ENCODE data around the gene PRRC1. TPM values are rescaled to one million over a fixed set of nuclear protein-coding genes. Genes with fewer than 3 reads are reported as not detected.

PRRC1 gene
- total RNA-seq, 2 experiments from 2014 or later: 37.8 to 38.9 TPM

GRCh38 chr5:127582773-127583370 is 65.4 kb downstream of the PRRC1 start:
- Mint-ChIP-seq H3K36me3 (no peaks in the 10 kb centered on the region), H3K9me3 (no peaks in the 10 kb centered on the region), H3K27ac (no peak overlapping the region), H3K4me1 (peaks cover 2% of the 10 kb centered on the region), H3K27me3 (peaks cover 15% of the 10 kb centered on the region), H3K4me3 (no peak overlapping the region)
- no peak for DNase-seq

- Mint-ChIP-seq H3K27me3 (peaks cover 5% of the 10 kb centered on the region), H3K27ac (no peak overlapping the region), H3K4me3 (no peak overlapping the region), H3K4me1 (peaks cover 2% of the 10 kb centered on the region), H3K36me3 (no peaks in the 10 kb centered on the region), H3K9me3 (no peaks in the 10 kb centered on the region)
- no peak for DNase-seq
Measured at GRCh38 chr5:127583866-127584265, 66.4 kb downstream of the PRRC1 start.

GRCh38 chr5:127585661-127586060 is 68.2 kb downstream of the PRRC1 start:
- H3K9me3 Mint-ChIP-seq: no peaks in the 10 kb centered on the region
- H3K4me3 Mint-ChIP-seq: no peak overlapping the region
- peaks cover 2% of the 10 kb centered on the region for H3K4me1 Mint-ChIP-seq
- peaks cover 13% of the 10 kb centered on the region for H3K27me3 Mint-ChIP-seq
- H3K27ac Mint-ChIP-seq: no peak overlapping the region
- no peak for DNase-seq
- H3K36me3 Mint-ChIP-seq: no peaks in the 10 kb centered on the region

- Mint-ChIP-seq H3K9me3 (no peaks in the 10 kb centered on the region), H3K4me1 (peaks cover 2% of the 10 kb centered on the region), H3K27ac (no peak overlapping the region), H3K27me3 (peaks cover 13% of the 10 kb centered on the region), H3K36me3 (no peaks in the 10 kb centered on the region), H3K4me3 (no peak overlapping the region)
- no peak for DNase-seq
Measured at GRCh38 chr5:127586066-127586770, 68.8 kb downstream of the PRRC1 start.

GRCh38 chr5:127586811-127587210 is 69.4 kb downstream of the PRRC1 start:
- H3K4me1 Mint-ChIP-seq: peaks cover 2% of the 10 kb centered on the region
- no peak for DNase-seq
- no peak overlapping the region for H3K4me3 Mint-ChIP-seq
- no peaks in the 10 kb centered on the region for H3K9me3 Mint-ChIP-seq
- no peaks in the 10 kb centered on the region for H3K36me3 Mint-ChIP-seq
- H3K27ac Mint-ChIP-seq: no peak overlapping the region
- peaks cover 8% of the 10 kb centered on the region for H3K27me3 Mint-ChIP-seq

- H3K9me3 Mint-ChIP-seq: no peaks in the 10 kb centered on the region
- H3K27me3 Mint-ChIP-seq: peaks cover 8% of the 10 kb centered on the region
- H3K27ac Mint-ChIP-seq: peak overlapping the region; percentile 17
- no peak overlapping the region for H3K4me3 Mint-ChIP-seq
- DNase-seq: no peak
- no peaks in the 10 kb centered on the region for H3K36me3 Mint-ChIP-seq
- peaks cover 2% of the 10 kb centered on the region for H3K4me1 Mint-ChIP-seq
Measured at GRCh38 chr5:127587246-127587917, 69.9 kb downstream of the PRRC1 start.

- Mint-ChIP-seq H3K27me3 (peaks cover 8% of the 10 kb centered on the region), H3K27ac (no peak overlapping the region), H3K36me3 (no peaks in the 10 kb centered on the region), H3K9me3 (no peaks in the 10 kb centered on the region), H3K4me1 (peaks cover 2% of the 10 kb centered on the region), H3K4me3 (no peak overlapping the region)
- DNase-seq: no peak
Measured at GRCh38 chr5:127588368-127588767, 70.9 kb downstream of the PRRC1 start.

GRCh38 chr5:127589309-127590030 is 72.0 kb downstream of the PRRC1 start:
- Mint-ChIP-seq H3K36me3 (no peaks in the 10 kb centered on the region), H3K4me3 (no peak overlapping the region), H3K27ac (no peak overlapping the region), H3K4me1 (peaks cover 2% of the 10 kb centered on the region), H3K27me3 (peaks cover 8% of the 10 kb centered on the region), H3K9me3 (no peaks in the 10 kb centered on the region)
- no peak for DNase-seq

GRCh38 chr5:127590156-127590722 is 72.8 kb downstream of the PRRC1 start:
- H3K36me3 Mint-ChIP-seq: no peaks in the 10 kb centered on the region
- H3K4me1 Mint-ChIP-seq: peaks cover 2% of the 10 kb centered on the region
- no peak overlapping the region for H3K27ac Mint-ChIP-seq
- H3K9me3 Mint-ChIP-seq: no peaks in the 10 kb centered on the region
- DNase-seq: no peak
- H3K4me3 Mint-ChIP-seq: no peak overlapping the region
- H3K27me3 Mint-ChIP-seq: peaks cover 8% of the 10 kb centered on the region

- Mint-ChIP-seq H3K4me3 (no peak overlapping the region), H3K36me3 (no peaks in the 10 kb centered on the region), H3K27ac (no peak overlapping the region), H3K9me3 (no peaks in the 10 kb centered on the region), H3K27me3 (no peaks in the 10 kb centered on the region), H3K4me1 (peaks cover 5% of the 10 kb centered on the region)
- DNase-seq: no peak
Measured at GRCh38 chr5:127595484-127596368, 78.3 kb downstream of the PRRC1 start.

GRCh38 chr5:127596501-127596900 is 79.1 kb downstream of the PRRC1 start:
- no peaks in the 10 kb centered on the region for H3K36me3 Mint-ChIP-seq
- no peak overlapping the region for H3K27ac Mint-ChIP-seq
- H3K27me3 Mint-ChIP-seq: no peaks in the 10 kb centered on the region
- DNase-seq: no peak
- H3K4me1 Mint-ChIP-seq: peaks cover 5% of the 10 kb centered on the region
- no peak overlapping the region for H3K4me3 Mint-ChIP-seq
- H3K9me3 Mint-ChIP-seq: no peaks in the 10 kb centered on the region

GRCh38 chr5:127599320-127599719 is 81.9 kb downstream of the PRRC1 start:
- no peak overlapping the region for H3K4me3 Mint-ChIP-seq
- no peak overlapping the region for H3K27ac Mint-ChIP-seq
- no peaks in the 10 kb centered on the region for H3K9me3 Mint-ChIP-seq
- H3K27me3 Mint-ChIP-seq: no peaks in the 10 kb centered on the region
- no peak for DNase-seq
- no peaks in the 10 kb centered on the region for H3K36me3 Mint-ChIP-seq
- peaks cover 9% of the 10 kb centered on the region for H3K4me1 Mint-ChIP-seq

GRCh38 chr5:127599847-127600246 is 82.4 kb downstream of the PRRC1 start:
- Mint-ChIP-seq H3K27ac (no peak overlapping the region), H3K27me3 (no peaks in the 10 kb centered on the region), H3K9me3 (no peaks in the 10 kb centered on the region), H3K4me1 (peaks cover 9% of the 10 kb centered on the region), H3K4me3 (no peak overlapping the region), H3K36me3 (no peaks in the 10 kb centered on the region)
- DNase-seq: no peak

GRCh38 chr5:127601111-127601510 is 83.7 kb downstream of the PRRC1 start:
- H3K4me3 Mint-ChIP-seq: no peak overlapping the region
- H3K36me3 Mint-ChIP-seq: no peaks in the 10 kb centered on the region
- H3K4me1 Mint-ChIP-seq: peaks cover 4% of the 10 kb centered on the region
- H3K27ac Mint-ChIP-seq: no peak overlapping the region
- no peaks in the 10 kb centered on the region for H3K27me3 Mint-ChIP-seq
- H3K9me3 Mint-ChIP-seq: no peaks in the 10 kb centered on the region
- DNase-seq: no peak

Measured in activated naive CD8-positive, alpha-beta T cell treated with anti-CD3 and anti-CD28 coated beads for 36 hours (primary cell).